HK-2 (cell line): ENCODE measurements around the gene ANKRD33B.
A peak's percentile ranks its signal among the peaks of the same experiment; 100 is the strongest.
"Not testable (repeated sequence)": the region's sequence is repeated elsewhere in the genome, so short reads cannot be mapped to it uniquely, and the experiment has no call there.

Experiments used
- DNase-seq: peaks from one replicate; pipeline ENCODE4 v3.0.0-alpha.2; 2018; ENCODE audit not compliant: unreplicated experiment

Gene ANKRD33B

DNA sequence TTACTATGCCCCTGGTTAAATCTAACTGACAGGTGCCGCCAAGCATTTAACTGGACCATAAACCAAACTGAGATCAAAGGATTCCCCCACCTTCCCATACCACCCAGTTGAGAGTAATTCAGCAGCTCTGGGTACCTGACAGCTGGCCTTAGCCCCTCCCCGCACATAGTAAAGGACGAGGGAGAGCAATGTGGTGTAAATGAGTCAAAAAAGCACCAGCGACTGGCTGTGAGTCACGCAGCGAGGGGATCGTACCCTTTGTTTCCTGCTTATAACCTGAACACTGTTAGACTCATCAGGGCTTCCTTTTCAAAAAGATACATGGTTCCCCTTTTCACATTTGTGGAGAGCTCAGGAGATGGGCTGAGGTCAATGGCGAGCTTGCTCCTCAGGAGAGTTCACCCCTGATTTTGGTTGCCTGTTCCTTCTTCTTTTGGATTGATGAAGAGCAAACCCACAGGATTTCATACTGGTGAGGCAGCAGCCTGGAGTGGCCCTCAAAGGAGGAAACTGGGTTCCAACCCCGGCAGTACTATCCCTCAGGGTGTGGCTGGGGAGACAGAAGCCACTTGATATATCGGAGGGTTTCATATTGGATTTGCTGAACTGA lies 71.5 kb downstream of the ANKRD33B start:
- DNase-seq = peak; percentile 57

DNA sequence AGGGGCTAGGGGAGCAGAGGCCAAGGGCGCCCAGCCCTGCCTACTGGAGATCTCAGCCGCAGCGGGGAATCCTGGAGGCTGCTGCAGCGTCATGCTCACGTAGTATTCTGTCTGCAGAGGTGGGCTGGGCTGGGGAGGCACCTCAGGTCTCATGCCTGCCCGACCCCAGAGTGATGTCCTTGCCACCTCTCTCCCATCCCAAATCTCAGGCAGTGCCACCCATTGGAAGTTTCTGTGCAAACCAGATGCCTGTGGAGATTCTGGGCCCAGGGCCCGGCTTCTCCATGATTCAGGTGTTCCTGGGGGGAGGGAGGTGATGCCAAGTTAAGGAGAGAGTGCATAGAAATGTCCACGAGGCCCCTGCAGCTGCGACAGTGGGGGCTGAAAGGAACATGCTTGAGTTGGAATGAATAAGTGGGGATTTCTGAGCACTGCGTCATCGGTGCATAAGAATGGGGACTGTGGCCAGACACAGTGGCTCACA lies 72.0 kb downstream of the ANKRD33B start:
- DNase-seq = no peak

DNA sequence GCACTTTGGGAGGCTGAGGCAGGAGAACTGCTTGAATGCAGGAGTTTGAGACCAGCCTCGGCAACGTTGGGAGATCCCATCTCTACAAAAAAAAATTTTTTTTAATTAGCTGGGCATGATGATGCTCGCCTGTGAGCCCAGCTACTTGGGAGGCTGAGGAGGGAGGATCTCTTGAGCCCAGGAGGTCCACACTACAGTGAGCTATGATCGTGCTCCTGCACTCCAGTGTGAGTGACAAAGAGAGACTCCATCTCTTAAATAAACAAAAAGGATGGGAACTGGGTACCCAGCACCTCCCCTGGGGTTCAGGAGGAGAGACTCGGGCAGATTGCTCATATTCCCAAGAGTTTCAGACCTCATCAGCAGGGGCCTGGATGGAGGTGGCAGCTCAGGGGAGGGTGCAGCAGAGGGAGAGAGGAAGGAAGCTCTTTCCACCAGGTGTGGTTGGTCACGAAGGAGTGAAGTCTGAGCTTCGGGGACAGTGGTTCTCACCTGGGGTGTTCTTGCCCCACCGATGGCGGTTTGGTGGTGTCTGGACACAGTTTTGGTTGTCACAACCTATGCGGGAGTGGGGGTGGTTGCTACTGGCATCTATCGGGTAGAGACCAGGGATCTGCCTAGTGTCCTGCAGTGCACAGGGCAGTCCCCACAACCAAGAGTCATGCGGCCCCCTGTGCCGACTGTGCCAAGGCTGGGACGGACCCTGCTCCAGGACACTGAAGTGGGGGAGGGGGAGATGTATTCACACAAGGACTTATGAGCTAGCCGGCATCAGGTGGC lies 72.7 kb downstream of the ANKRD33B start:
- no peak for DNase-seq

DNA sequence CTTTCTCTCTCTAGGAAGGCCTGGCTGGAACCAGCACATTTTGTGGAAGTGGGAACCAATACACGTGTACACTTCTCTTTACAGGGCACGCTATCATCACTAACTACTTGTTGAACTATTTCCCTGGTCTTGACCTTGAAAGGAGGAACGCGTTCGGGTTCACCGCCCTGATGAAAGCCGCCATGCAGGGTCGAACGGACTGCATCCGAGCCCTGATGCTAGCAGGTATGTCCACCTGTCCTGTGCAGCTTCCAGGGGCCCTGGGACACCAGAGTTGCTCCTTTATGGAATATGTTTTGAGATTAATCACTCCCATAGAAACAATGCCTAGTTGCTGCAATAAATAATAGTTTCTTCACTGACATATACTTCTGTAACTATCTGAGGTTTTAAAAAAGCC lies 74.1 kb downstream of the ANKRD33B start:
- DNase-seq = no peak

DNA sequence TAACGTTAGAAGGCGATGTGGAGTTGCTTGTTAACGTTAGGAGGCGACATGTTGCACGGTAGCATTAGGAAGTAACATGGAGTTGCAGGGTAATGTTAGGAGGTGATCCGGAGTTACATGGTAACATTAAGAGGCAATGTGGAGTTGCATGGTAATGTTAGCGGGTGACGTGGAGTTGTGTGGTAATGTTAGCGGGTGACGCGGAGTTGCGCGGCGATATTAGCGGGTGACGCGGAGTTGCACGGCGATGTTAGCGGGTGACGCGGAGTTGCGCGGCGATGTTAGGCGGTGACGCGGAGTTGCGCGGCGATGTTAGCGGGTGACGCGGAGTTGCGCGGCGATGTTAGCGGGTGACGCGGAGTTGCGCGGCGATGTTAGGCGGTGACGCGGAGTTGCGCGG lies 74.9 kb downstream of the ANKRD33B start:
- DNase-seq = not testable (repeated sequence)

DNA sequence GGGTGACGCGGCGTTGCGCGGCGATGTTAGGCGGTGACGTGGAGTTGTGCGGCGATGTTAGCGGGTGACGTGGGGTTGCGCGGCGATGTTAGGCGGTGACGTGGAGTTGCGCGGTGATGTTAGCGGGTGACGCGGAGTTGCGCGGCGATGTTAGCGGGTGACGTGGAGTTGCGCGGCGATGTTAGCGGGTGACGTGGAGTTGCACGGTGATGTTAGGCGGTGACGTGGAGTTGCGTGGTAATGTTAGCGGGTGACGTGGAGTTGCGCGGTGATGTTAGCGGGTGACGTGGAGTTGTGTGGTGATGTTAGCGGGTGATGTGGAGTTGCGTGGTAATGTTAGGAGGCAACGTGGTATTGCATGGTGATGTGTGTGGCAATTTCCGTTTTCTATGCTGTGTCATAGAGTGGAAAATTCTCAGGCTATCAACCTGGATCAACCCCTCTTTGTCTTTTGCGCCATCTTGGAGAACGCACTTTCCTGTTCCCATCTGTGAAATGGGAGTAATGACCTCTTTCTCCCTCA lies 76.0 kb downstream of the ANKRD33B start:
- DNase-seq = no peak

DNA sequence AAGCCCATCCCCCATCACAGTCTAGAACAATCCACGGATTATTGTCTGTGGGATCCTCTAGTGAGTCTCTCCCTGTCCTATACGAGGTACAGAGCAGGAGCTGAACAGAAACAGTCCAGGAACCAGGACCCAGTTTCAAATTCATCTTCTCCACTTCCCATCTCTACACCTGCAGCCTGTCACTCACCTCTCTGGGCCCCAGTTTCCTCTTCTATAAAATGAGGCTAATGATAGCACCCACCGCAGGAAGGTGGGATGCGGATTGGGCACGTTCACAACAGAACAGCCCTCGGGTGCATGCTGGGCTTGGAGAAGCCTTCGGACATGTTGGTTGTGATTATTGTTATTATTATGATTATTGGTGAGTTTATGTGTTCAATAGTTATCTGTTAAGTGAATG lies 78.5 kb downstream of the ANKRD33B start:
- no peak for DNase-seq

DNA sequence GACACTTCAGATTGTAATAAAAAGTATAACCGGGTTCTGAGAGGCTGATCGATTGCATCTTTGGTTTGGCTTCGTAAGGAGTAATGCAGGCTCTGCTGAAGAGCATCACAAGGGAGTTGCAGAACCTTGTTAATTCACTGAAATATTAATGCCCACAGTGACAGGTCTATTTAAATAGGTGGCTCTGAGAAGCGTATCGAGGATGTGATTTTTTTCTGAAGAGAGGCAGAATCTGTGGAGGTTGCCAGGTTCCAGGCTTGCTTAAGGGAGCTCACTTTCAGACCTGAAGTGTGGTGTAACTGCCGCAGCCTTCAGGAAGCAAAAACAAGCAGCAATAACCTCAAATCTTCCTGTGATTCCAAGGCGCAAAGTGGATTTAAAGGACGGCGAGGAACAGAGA lies 80.3 kb downstream of the ANKRD33B start:
- no peak for DNase-seq

DNA sequence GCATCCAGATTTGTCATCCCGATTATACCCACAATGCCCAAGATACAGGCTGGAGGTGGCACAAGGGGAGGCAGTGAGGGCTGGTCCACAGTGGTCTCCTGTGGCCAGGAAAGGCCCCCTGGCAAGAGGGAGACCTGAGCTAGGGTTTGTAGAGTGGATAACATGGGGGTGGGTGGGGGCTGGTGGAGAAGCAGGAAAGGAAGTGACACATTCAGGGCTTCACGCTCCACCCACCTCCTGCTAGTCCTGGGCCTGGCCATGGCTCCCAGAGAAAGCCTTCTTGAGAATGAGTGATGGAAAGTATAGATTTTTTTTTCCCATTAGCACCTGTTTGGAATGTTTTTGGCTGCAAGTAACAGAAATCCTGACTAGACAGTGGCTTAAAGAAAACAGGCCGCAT lies 81.3 kb downstream of the ANKRD33B start:
- DNase-seq = no peak

DNA sequence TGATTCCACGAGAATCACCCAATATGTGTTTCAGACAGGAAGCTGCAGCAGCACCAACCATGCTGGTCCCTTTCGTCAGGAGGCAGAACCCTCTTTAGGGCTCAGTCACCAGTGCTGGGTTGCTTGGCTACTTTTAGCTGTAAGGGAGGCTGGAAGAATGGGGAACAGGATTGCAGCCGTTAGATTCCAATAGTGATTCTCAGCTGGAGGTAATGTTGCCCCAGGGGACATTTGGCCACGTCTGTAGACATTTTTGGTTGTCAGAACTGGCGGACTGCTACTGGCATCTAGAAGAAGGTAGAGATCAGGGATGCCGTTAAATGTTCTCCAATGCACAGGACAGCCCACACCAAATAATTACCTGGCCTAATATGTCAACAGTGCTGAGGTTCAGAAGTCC lies 81.8 kb downstream of the ANKRD33B start:
- no peak for DNase-seq

DNA sequence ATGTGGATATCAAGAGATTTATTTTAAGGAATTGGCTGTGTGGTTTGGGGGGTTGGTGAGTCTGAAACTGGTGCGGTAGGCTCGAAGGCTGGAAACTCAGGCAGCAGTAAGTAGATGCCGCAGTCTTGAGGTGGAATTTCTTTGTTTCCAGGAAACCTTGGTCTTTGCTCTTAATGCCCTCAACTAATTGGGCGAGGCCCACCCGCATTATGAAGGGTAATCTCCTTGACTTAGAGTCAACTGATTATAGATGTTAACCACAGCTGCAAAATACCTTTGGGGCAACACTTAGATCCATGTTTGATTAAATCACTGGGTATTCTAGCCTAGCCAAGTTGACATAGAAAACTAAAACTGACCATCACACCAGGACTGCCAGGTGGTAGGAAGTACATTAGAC lies 83.8 kb downstream of the ANKRD33B start:
- DNase-seq = no peak

DNA sequence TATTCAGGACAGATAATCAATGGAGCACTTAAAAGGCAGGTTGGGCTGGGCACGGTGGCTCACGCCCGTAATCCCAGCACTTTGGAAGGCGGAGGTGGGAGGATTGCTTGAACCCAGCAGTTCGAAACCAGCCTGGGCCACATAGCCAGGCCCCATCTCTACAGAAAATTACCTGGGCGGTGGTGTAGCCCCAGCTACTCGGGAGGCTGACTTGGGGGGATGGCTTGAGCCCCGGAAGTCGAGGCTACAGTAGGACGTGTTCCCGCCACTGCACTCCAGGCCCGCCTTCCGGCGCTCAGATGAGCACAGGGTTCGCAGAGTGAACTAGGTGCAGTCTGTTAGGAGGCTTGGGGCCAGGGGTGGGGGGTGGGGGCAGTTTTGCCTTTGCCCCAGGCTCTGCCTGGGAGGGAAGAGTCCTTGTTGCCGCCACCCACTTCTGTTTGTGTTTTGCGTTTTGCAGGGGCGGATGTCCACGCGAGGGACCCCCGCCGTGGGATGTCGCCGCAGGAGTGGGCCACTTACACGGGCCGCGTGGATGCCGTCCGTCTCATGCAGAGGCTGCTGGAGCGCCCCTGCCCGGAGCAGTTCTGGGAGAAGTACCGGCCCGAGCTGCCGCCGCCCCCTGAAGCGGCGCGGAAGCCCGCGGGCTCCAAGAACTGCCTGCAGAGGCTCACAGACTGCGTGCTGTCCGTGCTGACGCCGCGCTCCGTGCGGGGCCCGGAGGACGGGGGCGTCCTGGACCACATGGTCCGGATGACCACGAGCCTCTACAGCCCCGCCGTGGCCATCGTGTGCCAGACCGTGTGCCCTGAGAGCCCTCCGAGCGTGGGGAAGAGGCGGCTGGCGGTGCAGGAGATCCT lies 85.2 kb downstream of the ANKRD33B start:
- no peak for DNase-seq

DNA sequence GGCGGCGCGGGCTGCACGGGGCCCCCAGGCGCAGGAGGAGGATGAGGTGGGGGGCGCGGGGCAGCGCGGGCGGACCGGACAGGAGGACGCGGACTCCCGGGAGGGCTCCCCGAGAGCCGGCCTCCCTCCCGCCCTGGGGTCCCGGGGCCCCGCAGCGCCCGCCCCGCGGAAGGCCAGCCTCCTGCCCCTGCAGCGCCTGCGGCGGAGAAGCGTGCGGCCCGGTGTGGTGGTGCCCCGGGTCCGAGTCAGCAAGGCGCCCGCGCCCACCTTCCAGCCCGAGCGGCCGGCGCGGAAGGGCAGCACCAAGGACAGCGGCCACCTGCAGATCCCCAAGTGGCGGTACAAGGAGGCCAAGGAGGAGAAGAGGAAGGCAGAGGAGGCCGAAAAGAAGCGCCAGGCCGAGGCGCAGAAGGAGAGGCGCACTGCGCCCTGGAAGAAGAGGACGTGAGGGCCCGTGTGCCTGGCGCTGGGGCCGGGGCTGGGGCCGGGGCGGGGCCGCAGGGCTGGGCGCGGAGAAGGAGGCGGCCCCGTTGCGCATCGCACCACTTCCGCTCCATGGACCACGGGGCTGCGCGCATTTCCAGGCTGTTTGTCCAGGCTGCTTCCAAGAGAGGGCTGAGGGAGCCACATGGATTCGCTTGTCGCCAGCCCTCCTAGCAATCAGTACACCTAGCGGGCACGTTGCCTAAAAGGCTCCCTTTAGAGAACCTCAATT lies 86.0 kb downstream of the ANKRD33B start:
- DNase-seq = no peak

DNA sequence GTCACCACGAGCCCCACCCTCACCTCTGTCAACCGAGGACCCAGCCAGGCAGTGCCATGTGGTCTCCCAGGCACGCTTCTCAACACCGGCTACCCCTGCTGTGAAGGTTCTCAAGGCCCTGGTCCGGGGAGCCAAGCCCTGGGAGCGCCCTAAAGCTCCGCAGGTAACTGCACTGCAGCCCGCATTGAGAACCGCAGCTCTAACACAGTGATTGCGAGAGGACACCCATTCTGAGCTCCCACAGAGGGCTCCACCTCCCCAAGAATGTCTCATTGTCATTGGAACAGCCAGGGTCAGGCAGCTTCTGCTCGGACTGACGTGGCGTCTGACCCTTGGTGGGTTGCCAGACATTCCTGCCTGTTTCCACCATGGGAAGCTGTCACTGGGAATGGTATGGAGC lies 88.3 kb downstream of the ANKRD33B start:
- no peak for DNase-seq

DNA sequence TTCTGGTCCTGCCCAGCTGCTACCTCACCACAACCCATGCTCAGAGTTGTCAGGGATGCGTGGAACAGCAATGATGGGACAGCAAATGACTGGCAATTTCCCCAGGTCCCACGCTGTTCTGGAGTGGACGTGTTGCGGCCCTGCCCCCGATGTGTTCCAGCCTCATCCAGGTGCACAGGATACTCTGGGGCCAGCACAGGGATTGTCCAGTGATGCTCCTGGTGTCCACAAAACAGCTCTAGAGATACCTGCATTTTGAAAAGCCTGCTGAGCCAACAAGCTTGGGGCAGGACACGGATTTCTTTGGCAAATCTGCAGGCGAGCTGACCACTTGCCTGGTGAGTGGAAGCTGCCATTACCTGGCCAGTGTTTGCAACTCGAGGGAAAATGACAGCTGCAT lies 88.7 kb downstream of the ANKRD33B start:
- DNase-seq = no peak

DNA sequence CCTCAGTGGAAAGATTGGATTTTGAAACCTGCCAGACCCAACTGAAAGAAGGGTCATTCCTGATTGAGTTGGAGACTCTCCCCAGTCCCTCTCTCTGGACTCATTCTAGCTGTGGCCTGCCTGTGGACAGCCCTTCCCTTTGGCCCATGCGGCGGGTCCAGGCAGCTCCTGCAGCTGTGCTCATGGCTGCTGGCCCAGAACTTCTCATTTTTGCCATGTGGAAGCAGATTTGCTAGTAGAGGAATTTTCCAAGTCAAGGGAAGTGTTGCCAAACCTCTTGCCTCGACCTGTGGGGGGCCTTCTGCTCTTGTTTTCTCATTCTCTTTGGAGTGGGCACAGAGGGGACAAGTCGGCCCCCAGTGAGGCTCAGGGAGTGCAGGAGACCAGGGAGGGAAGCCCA lies 89.2 kb downstream of the ANKRD33B start:
- DNase-seq = no peak

DNA sequence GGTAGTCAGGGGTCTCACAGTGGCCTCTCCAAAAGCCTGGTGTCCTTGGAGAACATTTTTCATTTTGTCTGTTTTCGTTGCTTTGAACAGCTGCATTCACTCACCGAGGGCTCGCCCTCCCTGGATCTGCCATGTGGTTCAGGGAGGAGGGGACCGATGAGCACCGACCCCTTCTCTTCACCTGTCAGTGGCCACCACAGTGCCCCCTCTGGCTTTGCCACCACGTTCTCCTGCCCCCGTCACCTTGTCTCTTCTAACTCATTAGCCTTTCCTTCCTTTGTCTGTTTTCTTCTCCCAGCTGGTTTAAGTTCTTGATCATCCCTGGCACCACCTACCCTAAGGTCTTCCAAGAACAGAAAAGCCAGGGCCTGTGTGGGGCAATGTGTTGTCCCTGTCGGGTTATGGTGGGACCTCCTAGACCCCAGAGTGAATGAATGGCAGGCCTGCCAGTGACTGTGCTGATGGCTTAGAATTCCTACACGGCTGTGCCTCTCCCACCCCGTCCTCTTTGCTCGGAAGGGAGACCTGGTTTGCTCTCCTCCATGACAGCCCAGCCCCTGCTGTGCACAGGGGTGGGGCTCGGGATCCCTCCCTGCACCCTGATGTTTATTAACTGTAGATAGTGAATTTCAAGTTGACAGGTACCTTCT lies 90.0 kb downstream of the ANKRD33B start:
- DNase-seq = no peak

DNA sequence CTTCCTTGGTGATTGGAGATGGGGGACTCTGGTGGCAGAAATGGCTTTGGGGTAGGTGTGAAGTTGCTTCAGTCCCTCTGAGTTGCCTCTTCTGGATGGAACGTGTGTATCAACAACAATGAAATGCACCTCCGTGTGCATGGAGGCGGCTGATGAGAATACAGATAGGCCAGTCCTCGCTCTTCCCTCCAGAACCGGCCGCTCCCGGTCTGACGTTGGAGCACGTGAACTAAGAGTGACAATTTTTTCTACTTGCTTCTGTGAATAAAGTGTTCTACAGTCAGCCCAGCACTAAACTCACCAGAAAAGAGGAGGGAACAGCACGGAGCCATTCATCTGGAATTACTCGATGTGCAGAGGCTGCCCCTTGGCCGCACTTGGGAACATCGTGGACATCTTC lies 90.7 kb downstream of the ANKRD33B start:
- DNase-seq = no peak

DNA sequence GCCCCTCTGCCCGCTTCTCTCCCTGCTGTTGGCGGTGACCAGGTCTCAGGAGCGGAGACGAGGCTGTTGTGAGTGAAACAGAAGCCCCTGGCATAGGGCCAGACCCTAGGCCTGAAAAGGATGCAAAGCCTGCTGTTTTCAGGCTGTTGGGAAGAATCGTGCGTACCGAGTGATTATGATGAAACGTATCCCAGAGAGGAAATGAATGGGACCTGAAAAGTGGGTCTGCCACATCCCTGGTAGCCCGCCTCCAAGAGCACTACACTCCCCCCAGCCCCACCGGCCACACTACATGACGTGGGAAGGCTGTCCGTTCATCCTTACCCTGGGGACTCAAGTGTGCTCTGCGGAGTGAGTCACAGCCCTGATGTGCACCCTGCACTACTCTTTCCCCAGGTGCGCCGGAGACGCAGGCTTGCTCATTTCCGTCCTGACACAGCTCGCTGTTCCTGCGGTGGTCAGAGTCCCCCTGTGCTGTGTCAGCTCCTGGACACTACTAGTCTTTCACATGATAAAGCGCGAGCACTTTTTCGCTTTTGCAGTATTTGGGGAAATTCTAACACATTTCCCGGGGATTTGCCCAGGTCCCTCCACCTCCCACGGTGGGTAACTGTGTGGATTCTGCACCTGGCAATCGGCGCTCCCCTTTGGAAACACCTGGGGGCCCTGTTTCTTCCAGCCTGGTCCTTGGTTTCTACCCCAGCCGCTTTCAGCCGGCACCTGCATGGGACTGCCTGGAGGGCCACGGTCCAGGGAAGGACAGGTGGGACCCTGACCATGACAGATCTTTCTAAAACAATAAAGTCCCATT lies 91.5 kb downstream of the ANKRD33B start:
- no peak for DNase-seq
